Liver (tissue), 9 donors: ENCODE data around the gene OGT. TPM values are rescaled to one million over a fixed set of nuclear protein-coding genes. Genes with fewer than 3 reads are reported as not detected.
"Not testable (repeated sequence)": the region's sequence is repeated elsewhere in the genome, so short reads cannot be mapped to it uniquely, and the experiment has no call there.

Source experiments
- DNase-seq: peaks from one replicate; pipeline ENCODE4 v3.0.0-alpha.2; 2017; ENCODE audit warnings: low spot score
- H3K27ac ChIP-seq, 2 donors: one replicate each; pipeline ENCODE4 v1.7.0; 2013; ENCODE audit warnings: inconsistent platforms in 2 of 2, low read length in 2 of 2, control low read depth in 1 of 2, low read depth in 1 of 2, mild to moderate bottlenecking in 1 of 2
- H3K27me3 ChIP-seq, 4 donors: one replicate each; pipeline versions ENCODE4 v1.6.1 to v1.7.0; 2013; ENCODE audit warnings: low read length in 3 of 4, inconsistent platforms in 1 of 4, mild to moderate bottlenecking in 1 of 4, moderate library complexity in 1 of 4; ENCODE audit not compliant: control insufficient read depth in 4 of 4, insufficient read depth in 4 of 4
- H3K36me3 ChIP-seq, 4 donors: one replicate each; pipeline versions ENCODE4 v1.6.1 to v1.7.0; 2013; ENCODE audit warnings: low read length in 3 of 4, mild to moderate bottlenecking in 3 of 4, low read depth in 1 of 4, moderate library complexity in 1 of 4; ENCODE audit not compliant: control insufficient read depth in 4 of 4, insufficient read depth in 3 of 4
- H3K4me1 ChIP-seq, 4 donors: one replicate each; pipeline versions ENCODE4 v1.6.1 to v1.7.0; 2013; ENCODE audit warnings: low read length in 3 of 4, mild to moderate bottlenecking in 3 of 4, moderate library complexity in 1 of 4; ENCODE audit not compliant: control insufficient read depth in 4 of 4, insufficient read depth in 4 of 4
- H3K4me3 ChIP-seq, 3 donors: one replicate each; pipeline versions ENCODE4 v1.6.1 to v1.7.0; 2013; ENCODE audit warnings: low read length in 3 of 3, control low read depth in 1 of 3, low read depth in 1 of 3, mild to moderate bottlenecking in 1 of 3
- H3K9ac ChIP-seq, 2 donors: one replicate each; pipeline ENCODE4 v1.7.0; 2013; ENCODE audit warnings: low read length in 2 of 2, mild to moderate bottlenecking in 2 of 2, moderate library complexity in 2 of 2, control low read depth in 1 of 2, low read depth in 1 of 2
- H3K9me3 ChIP-seq, 4 donors: one replicate each; pipeline versions ENCODE4 v1.6.1 to v1.7.0; 2013; ENCODE audit warnings: low read length in 3 of 4; ENCODE audit not compliant: control insufficient read depth in 4 of 4
- FOXA1 ChIP-seq: IDR thresholded peaks from 2 replicates; pipeline ENCODE4 v1.6.1; 2016; ENCODE audit warnings: antibody characterized with exemption
- GABPA ChIP-seq, 2 donors: IDR thresholded peaks in 1 of 2; conservative IDR thresholded peaks in 1 of 2; 2 replicates each; pipeline ENCODE4 v1.6.1; 2016; ENCODE audit warnings: antibody characterized with exemption in 2 of 2, mild to moderate bottlenecking in 1 of 2, moderate library complexity in 1 of 2
- HNF4A ChIP-seq, 2 donors: conservative IDR thresholded peaks; 2 replicates each; pipeline ENCODE4 v1.6.1; 2016; ENCODE audit warnings: antibody characterized with exemption in 2 of 2, mild to moderate bottlenecking in 2 of 2
- HNF4G ChIP-seq: IDR thresholded peaks from 2 replicates; pipeline ENCODE4 v1.6.1; 2016; ENCODE audit warnings: antibody characterized with exemption
- JUND ChIP-seq, 2 donors: IDR thresholded peaks; 2 replicates each; pipeline ENCODE4 v1.6.1; 2016; ENCODE audit warnings: antibody characterized with exemption in 2 of 2
- RXRA ChIP-seq, 2 donors: IDR thresholded peaks; 2 replicates each; pipeline ENCODE4 v1.6.1; 2017 to 2018; ENCODE audit warnings: antibody characterized with exemption in 2 of 2, mild to moderate bottlenecking in 1 of 2
- TAF1 ChIP-seq: conservative IDR thresholded peaks from 2 replicates; pipeline ENCODE4 v1.6.1; 2016; ENCODE audit warnings: antibody characterized with exemption, mild to moderate bottlenecking
- WGBS: extraction: QIAGEN DNeasy Blood & Tissue Kit; methylation state at CpG from one replicate; pipeline ENCODE4 v1.1.7; 2013; 5-methylcytosine and 5-hydroxymethylcytosine counted together
- polyA plus RNA-seq, 2 donors: library from polyadenylated mRNA; stranded (reverse) in 1 of 2; unstranded in 1 of 2; fragments of 200-250 nt in 1 of 2; fragments of >200 nt in 1 of 2; fragmentation: Nextera tagmentation in 1 of 2; extraction: Ambion mirVana in 1 of 2; gene quantifications; one replicate each; pipeline versions ENCODE4 v1.2.1 to v1.2.3, GENCODE V29; 2013 to 2015
- total RNA-seq, 2 donors: library from RNA; depleted of rRNA; stranded (reverse); fragments of >200 nt; gene quantifications; one replicate each; pipeline ENCODE4 v1.2.3, GENCODE V29; 2014
- TF ChIP-seq, protein P1 (sequence below): IDR thresholded peaks from 2 replicates; pipeline ENCODE4 v1.6.1; 2016; ENCODE audit warnings: antibody characterized with exemption
- TF ChIP-seq, protein P2 (sequence below): IDR thresholded peaks from 2 replicates; pipeline ENCODE4 v1.6.1; 2016; ENCODE audit warnings: antibody characterized with exemption
- TF ChIP-seq, protein P3 (sequence below): IDR thresholded peaks from 2 replicates; pipeline ENCODE4 v1.6.1; 2016; ENCODE audit warnings: antibody characterized with exemption, mild to moderate bottlenecking
- donor health status: healthy.
- donor health status: healthy.
- donor health status: healthy.
- donor health status: healthy.
- donor health status: healthy.

Gene OGT
- total and polyA plus RNA-seq, 4 donors, result 10.8 to 72.7 (median 47.3) TPM

DNA sequence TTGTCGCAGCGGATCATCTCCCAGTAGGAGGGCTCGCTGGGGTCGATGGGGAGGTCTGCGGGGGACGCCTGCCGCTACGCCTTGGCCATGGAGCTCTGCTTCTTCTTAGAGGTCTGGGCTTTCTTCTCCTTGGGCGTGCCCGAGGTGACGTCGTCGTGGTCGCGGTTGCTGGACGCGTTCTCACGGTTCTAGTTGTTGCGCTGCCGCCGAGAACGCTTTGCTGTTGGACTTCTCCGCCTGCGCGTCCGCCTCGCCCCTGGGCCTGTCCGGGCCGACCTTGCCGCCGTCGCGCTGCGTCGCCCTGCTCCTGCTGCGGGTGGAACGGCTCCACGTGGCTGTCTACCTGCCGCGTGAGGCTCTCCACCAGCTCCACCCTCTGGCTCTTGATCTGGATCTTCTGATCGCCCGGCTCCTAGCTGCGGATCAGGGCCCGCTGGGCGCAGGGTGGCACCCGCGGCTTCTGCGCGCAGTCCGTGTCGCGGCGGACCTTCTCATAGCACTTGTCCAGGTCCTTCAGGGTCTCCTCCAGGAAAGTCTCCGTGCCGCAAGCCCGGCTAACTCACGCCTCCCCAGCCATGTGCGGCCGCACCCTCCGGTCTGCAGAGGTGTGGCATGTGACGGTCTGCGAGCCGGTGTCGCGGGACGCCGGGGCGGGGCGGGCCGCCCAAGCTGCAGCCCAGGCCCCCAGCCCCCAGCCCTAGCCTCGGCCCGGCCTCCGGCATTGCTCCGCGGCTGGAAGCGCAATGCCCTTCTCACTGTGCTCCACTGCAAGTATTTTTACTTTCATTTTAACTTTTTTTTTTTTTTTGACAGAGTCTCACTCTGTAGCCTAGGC is 40.5 kb upstream of the OGT start:
- H3K27me3 ChIP-seq, result peaks cover 0 to 2% (median 0%) of the 10 kb centered on the region in 4 donors
- H3K27ac ChIP-seq, result no peak overlapping the region
- H3K36me3 ChIP-seq, result no peaks in the 10 kb centered on the region
- DNase-seq, result peak; percentile 56
- H3K4me3 ChIP-seq, result peak overlapping the region; percentile 49 to 63 (median 60)
- no peaks in the 10 kb centered on the region for H3K9me3 ChIP-seq
- H3K9ac ChIP-seq, result peak overlapping the region in 1 of 2 donors; percentile 8
- H3K4me1 ChIP-seq, result peaks cover 0 to 5% (median 0%) of the 10 kb centered on the region in 4 donors
- 9% methylated on average over 76 of the region's 76 CpGs for WGBS
- no peak for TF ChIP-seq RXRA (IDR thresholded peaks at IDR 0.05)

DNA sequence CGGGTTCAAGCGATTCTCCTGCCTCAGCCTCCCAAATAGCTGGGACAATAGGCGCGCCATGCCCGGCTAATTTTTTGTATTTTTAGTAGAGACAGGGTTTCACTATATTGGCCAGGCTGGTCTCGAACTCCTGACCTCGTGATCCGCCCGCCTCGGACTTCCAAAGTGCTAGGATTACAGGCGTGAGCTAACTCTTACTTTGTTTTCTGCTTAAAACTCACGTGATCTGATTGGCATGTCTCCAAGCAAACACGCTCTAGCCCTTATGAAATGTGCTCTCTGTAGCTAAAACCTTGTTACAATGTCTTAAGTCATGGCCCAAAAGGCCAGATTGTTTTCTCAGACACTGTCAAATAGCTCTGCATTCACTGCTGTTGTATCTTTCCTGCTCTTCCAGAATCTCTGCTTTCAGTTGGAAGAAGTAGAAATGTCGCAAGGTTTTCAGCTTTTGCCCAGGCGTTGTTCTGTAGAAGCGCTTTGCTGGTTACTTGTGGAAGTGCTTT is 39.7 kb upstream of the OGT start:
- WGBS, result 43% methylated on average over 16 of the region's 16 CpGs
- no peak overlapping the region for H3K27ac ChIP-seq
- peaks cover 0 to 5% (median 0%) of the 10 kb centered on the region in 4 donors for H3K4me1 ChIP-seq
- H3K36me3 ChIP-seq, result no peaks in the 10 kb centered on the region
- DNase-seq, result no peak
- TF ChIP-seq, protein P1, sequence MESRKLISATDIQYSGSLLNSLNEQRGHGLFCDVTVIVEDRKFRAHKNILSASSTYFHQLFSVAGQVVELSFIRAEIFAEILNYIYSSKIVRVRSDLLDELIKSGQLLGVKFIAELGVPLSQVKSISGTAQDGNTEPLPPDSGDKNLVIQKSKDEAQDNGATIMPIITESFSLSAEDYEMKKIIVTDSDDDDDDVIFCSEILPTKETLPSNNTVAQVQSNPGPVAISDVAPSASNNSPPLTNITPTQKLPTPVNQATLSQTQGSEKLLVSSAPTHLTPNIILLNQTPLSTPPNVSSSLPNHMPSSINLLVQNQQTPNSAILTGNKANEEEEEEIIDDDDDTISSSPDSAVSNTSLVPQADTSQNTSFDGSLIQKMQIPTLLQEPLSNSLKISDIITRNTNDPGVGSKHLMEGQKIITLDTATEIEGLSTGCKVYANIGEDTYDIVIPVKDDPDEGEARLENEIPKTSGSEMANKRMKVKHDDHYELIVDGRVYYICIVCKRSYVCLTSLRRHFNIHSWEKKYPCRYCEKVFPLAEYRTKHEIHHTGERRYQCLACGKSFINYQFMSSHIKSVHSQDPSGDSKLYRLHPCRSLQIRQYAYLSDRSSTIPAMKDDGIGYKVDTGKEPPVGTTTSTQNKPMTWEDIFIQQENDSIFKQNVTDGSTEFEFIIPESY, result no peak
- TF ChIP-seq HNF4A (conservative IDR thresholded peaks at IDR 0.05), result no peak
- no peak for TF ChIP-seq TAF1
- no peak for TF ChIP-seq HNF4G
- TF ChIP-seq RXRA (IDR thresholded peaks at IDR 0.05), result no peak
- TF ChIP-seq FOXA1, result no peak
- no peak for TF ChIP-seq JUND (IDR thresholded peaks at IDR 0.05)
- TF ChIP-seq, protein P2, sequence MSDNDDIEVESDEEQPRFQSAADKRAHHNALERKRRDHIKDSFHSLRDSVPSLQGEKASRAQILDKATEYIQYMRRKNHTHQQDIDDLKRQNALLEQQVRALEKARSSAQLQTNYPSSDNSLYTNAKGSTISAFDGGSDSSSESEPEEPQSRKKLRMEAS, result no peak
- TF ChIP-seq, protein P3, sequence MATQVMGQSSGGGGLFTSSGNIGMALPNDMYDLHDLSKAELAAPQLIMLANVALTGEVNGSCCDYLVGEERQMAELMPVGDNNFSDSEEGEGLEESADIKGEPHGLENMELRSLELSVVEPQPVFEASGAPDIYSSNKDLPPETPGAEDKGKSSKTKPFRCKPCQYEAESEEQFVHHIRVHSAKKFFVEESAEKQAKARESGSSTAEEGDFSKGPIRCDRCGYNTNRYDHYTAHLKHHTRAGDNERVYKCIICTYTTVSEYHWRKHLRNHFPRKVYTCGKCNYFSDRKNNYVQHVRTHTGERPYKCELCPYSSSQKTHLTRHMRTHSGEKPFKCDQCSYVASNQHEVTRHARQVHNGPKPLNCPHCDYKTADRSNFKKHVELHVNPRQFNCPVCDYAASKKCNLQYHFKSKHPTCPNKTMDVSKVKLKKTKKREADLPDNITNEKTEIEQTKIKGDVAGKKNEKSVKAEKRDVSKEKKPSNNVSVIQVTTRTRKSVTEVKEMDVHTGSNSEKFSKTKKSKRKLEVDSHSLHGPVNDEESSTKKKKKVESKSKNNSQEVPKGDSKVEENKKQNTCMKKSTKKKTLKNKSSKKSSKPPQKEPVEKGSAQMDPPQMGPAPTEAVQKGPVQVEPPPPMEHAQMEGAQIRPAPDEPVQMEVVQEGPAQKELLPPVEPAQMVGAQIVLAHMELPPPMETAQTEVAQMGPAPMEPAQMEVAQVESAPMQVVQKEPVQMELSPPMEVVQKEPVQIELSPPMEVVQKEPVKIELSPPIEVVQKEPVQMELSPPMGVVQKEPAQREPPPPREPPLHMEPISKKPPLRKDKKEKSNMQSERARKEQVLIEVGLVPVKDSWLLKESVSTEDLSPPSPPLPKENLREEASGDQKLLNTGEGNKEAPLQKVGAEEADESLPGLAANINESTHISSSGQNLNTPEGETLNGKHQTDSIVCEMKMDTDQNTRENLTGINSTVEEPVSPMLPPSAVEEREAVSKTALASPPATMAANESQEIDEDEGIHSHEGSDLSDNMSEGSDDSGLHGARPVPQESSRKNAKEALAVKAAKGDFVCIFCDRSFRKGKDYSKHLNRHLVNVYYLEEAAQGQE, result no peak
- TF ChIP-seq GABPA (IDR thresholded peaks at IDR 0.05 in 1 of 2, conservative IDR thresholded peaks at IDR 0.05 in 1 of 2), result no peak
- no peaks in the 10 kb centered on the region for H3K9me3 ChIP-seq
- peak overlapping the region in 2 of 3 donors; percentile 60 to 63 for H3K4me3 ChIP-seq
- H3K9ac ChIP-seq, result no peak overlapping the region
- peaks cover 0 to 2% (median 0%) of the 10 kb centered on the region in 4 donors for H3K27me3 ChIP-seq

DNA sequence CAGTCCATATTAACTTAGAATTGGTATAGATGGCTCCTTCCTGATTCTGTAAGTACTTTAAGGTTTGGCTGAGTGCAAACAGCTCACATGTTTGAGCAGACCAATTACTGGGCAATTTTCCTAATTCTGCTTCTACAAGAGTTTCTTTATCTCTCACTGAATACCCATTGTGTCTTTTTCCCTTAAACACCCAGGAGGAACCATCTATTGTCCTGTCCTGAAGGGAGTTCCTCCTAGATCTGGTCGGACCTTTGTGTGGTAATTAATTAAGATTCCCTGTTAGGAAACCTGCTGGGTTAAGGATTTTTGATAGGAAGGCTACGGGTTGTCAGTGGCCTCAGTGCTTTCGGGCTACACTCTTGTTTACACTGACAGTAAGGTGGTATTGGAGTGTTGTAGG is 36.9 kb upstream of the OGT start:
- WGBS, result 83% methylated on average over 3 of the region's 3 CpGs
- not testable (repeated sequence) for H3K36me3 ChIP-seq, H3K4me3 ChIP-seq, H3K9ac ChIP-seq, DNase-seq, H3K27ac ChIP-seq, H3K9me3 ChIP-seq, H3K27me3 ChIP-seq, H3K4me1 ChIP-seq
